Measurements from ENCODE around the gene EPHA6.

EPHA6 gene

DNA sequence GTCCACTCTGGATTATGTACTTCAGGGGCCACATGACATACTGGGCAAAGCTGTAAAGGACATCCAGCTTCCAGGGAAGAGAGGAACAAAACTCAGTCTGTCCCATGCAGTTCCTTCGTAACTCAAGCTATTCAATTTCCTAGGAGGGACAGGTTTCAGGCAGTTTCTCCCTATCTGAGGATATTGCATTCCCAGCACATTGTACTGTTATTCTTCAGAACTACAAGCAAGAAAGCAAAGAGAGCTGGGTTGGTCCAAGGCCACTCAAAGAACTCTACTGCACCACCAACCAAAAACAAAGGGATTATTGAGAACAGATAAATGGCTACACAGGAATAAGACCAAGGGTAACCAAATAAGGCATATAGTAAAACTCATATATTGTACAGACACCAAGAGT is 832.5 kb downstream of the EPHA6 start:
- no peak for DNase-seq (ENCODE audit: low read depth)

DNA sequence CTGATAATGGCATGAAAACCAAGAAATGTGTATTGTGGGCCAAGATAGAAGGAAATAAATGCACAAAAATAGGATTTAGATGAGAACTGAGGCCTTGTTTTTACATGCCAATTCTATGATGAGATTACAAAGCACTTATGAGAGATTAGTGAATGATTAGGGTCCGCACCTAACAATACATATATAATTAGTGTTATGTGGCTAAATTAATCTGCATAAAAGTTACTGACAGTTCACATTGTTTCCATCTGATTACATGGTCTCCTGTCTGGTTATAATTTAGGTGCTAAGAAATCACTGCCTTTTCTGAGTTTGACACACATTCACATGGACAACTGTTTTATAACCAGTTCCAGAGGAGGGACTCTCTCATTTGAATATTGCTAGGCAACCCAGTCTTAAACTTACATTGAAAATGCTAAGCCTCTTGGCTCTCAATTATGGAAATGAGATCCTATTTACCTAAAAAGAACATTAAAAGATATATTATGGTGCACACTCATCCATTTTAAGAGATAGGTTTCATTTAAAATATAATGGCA is 833.1 kb downstream of the EPHA6 start:
- DNase-seq (ENCODE audit: low read depth), result no peak

- no peak for DNase-seq (ENCODE audit: low read depth)
These were observed 841.6 kb downstream of the EPHA6 start for GRCh38 chr3:97655971-97656370.

- DNase-seq (ENCODE audit: low read depth), result no peak
These were observed 842.2 kb downstream of the EPHA6 start for GRCh38 chr3:97656638-97657037.

DNA sequence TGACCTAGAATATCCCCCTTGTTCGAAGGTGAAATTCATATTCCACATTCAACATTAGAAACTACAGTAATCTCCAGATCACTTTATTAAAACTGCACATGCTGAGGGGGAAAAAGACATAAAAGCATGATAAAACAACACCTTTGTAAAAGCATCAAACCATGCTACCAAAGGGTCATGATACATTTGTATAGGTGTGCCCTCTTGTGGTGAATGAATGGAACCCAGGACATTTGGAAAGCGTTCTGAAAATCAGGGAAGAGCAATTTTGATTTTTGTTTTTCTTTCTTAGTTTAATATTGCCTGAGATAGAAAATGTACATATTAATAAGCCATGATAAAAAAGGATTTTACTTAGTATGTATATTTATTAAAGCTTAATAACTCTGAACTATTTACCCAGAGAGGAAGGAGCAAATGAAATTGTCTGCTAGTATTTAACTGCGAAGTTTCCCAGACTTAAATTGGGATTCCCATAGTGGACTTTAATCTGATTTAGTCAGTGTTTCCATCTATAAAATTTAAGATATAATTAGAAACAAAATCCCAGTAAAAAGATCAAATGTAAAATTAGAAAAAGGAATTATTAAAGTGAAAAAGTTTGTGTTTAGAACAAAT is 844.4 kb downstream of the EPHA6 start:
- peak; percentile 26 for DNase-seq (ENCODE audit: low read depth)

- DNase-seq (ENCODE audit: low read depth), result no peak
These were observed 847.9 kb downstream of the EPHA6 start for GRCh38 chr3:97662264-97662663.

DNA sequence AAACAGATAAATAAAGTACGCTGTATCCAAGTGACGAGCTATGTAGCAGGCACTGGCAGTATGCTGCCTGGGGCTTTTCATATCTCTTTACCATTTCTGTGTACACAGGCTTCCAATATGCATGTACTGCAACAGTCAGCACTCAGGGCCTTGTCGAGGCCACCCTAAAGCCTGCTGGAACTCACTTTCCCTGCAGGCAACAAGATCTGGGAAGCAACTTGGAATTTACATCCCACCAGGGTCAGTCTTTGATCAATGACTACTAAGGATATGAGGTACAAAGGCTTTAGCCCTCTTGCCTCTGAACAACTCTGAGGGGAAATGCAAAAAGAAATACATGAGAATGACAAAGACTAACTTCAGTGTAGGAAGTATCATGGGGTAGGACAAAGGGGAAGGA is 848.4 kb downstream of the EPHA6 start:
- DNase-seq (ENCODE audit: low read depth), result no peak

- DNase-seq (ENCODE audit: low read depth), result no peak
These were observed 851.5 kb downstream of the EPHA6 start for GRCh38 chr3:97665896-97666295.

DNA sequence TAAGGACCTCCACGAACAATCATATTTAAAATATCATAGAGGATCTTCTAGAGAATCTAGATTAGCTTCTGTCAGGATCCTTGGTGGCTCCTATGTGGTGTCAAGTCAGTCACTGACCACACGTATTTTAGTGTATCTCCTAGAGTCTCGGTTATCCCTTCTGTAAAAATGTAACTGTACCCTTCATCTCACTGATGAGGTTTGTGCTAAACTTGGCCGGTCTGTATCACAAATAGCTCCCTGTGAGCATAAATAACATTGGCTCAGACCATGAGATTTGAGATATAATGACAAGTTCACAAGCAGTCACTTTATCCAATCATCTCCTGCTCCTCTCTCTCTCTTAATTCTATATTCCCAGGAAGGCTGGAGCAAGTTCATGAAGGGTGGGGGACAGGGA is 856.6 kb downstream of the EPHA6 start:
- no peak for DNase-seq (ENCODE audit: low read depth)

DNA sequence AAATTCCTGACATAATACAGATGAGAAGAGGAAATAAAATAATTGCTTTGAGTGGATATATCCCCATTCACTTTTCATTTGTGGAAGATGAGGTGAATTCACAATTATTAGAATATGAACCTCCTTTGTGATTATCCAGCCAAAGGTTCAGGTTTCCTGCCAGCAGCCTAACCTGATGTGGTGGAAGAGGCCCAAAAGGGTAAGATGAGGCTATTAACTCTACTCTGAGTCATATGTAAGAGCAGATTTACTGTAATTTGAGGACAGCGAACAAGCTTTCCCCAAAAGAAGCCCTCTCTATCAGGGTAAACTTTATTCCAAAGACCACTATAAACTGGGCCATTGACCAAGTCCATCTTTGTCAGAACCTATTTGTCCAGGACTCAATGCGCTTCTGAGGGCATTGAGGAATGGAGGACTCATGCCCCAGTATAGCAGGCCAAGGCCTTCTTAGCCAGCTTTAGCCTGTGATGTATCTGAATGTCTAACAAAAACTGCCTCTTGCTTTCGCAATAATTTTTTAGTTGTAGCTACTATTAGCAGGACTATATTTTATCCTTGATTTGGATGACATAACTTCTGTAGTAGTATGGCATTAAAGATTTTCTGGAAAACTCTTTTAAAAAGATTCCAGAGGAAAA is 859.1 kb downstream of the EPHA6 start:
- no peak for DNase-seq (ENCODE audit: low read depth)

- DNase-seq (ENCODE audit: low read depth), result no peak
These were observed 860.1 kb downstream of the EPHA6 start for GRCh38 chr3:97674461-97674860.

GRCh38 chr3:97680210-97680609 is 865.8 kb downstream of the EPHA6 start:
- no peak for DNase-seq (ENCODE audit: low read depth)

DNA sequence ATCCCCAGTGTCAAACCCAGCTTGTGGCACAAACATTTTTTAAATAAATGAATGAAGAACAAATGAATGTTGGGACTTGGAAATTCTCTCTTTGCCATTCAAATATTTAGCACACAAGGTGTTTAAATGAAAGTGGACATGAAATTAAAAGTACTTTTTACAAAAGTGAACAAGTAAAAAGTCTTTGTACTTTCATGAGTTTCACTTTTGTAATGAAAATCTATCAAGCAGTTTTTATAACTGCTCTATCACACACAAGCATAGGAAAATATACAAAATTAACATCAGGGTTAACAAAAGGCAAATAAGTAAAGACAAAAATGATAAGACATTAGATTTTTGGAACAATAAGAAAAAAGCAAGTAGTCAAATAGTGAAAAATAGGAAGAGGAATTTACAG is 866.3 kb downstream of the EPHA6 start:
- no peak for DNase-seq (ENCODE audit: low read depth)

DNA sequence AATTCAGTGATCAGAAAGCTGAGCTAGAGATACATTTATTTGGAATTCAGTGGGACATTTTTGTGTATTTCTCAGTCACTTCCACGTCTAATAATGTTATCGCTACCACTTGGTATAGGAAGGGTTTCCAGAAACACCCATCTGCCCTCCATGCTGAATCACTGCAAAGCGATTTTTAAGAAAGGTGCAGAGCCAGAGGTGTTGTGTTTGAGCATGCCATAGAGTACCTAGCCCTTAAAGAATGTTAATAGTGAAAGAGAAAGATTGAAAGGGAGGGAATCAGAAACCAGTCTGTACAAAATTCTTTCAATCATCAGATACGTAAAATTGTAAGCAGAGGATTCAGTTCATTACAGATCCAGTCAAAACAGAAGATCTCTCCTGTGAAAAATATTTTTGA is 870.1 kb downstream of the EPHA6 start:
- no peak for DNase-seq (ENCODE audit: low read depth)

GRCh38 chr3:97686258-97686657 is 871.9 kb downstream of the EPHA6 start:
- DNase-seq (ENCODE audit: low read depth), result no peak

DNA sequence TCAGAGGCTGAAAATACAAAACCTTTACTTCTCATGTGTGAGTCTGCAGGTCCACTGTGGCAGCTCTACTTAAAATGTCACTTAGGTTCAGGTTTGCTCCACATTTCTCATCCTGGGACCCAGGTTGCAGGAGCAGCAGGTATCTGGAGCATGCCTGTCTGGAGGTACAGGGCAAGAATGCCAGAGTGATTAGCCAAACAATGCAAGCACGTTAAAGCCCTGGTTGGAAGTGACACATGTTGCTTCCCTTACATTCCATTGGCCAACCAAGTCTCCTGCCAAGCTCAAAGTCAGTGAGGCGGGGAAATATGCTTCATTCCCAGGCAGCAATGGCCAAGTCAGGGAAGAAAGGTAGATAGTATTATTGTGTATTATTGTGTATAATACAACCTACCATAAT is 873.3 kb downstream of the EPHA6 start:
- DNase-seq (ENCODE audit: low read depth), result no peak

- no peak for DNase-seq (ENCODE audit: low read depth)
These were observed 874.7 kb downstream of the EPHA6 start for GRCh38 chr3:97689111-97689510.

DNA sequence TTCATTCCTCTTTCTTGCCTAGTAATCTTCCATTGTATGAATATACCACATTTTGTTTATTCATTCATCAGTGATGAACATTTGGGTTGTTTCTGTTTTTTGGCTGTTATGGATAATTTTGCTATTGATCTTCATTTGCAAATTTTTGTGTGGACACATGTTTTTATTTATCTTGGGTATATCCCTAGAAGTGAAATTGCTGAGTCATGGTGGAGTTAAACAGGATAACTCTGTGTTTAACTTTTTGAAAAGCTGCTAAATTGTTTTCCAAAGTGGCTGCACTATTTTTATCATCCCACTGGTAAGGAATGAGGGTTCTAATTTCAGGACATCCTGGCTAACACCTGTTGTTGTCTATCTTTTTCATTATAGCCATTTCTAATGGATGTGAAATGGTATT is 875.6 kb downstream of the EPHA6 start:
- no peak for DNase-seq (ENCODE audit: low read depth)

DNA sequence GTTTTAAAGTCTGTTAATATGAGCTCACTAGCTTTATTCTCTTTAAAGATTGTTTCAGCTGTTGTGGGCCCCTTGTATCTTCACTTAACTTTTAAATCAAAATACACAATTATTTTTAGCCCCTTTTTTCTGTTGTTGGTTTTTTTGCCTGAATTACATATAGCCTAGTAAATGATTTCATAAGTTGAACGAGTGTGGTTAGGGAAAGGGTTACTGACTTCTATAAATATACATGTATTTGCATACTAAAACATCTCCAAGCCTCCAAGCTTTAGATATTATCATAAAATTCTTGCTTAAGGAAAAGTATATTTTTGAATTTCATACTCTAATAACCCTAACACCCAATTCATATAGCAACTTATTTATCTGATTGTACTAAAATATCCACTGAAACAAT is 877.0 kb downstream of the EPHA6 start:
- DNase-seq (ENCODE audit: low read depth), result no peak

DNA sequence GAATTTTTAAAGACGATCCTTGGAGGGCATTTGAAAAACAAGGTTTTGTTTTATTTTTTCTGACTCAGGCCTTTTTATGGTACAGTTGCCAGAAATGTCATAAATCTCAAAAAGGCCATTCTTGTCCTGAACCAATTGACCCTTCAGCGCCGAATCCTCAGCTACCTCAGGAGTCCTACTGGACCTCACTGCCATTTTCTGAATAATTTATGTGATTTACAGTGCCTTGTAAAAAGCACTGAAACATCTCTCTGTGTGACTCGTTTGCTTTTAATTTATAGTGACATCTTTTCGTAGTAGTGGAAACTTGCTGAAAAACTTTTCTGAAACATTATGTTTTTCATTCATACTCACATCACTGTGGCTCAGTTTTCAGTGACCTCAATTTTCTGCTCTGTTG is 878.0 kb downstream of the EPHA6 start:
- DNase-seq (ENCODE audit: low read depth), result no peak

DNA sequence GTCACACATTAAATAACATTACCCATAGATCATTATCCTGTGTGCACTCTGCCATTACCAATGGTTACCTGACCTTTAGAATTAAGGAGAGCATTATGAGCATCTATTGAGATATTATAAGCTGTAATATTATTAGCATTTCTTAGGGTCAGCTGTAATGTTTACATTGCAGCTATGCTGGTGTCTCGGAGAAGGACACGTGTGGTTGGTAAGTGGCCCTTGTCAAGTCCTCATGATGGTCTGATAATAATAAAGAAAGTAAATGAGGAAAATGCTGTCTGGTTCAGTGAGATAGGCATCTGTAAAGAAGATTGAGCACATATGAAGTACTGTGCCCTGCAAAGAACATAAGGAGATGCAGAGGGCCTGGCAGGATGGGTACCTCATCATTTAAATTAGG is 878.4 kb downstream of the EPHA6 start:
- no peak for DNase-seq (ENCODE audit: low read depth)

DNA sequence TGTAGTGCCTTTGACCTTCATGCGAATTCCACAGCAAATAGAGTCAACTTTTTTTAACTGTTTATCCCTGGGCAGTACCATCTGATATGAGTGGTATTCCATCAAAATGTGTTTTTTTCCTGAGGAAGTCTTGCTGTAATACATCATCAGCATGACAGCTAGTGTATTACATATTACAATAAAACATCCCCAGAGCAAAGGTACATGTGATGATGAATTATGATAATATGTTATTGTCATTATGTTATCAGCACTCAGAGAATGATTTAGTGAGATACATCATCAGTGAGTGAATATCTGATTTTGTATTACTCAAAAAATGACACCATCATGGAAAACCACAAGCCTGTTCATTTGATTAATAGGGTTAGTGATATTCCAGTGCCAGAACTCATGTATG is 880.5 kb downstream of the EPHA6 start:
- no peak for DNase-seq (ENCODE audit: low read depth)

DNA sequence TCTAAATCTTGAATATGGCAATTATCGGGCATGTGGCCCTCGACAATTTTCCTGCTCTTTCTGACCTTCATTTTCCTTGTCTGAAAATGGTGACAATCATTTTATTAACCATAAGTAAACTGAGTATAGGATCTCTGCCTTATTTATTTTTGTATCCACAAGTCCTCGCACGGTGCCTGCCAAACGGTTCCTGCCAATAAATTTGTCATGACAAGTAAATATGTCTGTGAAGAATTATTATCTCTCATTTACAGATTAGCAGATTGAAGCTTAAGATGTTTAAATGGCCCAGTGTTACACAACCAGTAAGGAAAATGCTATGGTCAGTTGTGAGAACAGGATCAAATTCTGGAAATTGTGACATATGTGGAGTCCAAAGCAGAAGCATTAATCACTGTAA is 884.3 kb downstream of the EPHA6 start:
- DNase-seq (ENCODE audit: low read depth), result no peak

DNA sequence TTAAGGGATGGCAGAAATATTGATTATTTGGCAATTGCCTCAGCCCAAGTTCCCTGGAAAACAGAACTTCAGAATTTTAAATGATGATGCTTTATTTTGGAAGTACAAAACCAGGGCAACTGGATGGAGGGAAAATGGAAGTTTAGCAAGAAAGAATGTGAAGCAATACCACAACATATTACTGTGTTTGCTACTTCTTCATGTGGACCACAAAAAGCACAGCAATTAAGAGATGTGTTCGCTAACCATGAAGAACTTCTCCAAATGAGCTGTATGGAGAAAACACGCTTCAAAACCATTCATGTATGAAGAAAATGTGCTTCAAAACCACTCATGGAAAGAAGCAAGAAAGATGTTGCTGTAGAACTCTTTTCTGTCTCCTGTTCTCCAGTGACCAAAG is 885.5 kb downstream of the EPHA6 start:
- DNase-seq (ENCODE audit: low read depth), result no peak

Data from amniotic epithelial cell (primary cell).